T-helper 2 cell treated with Interferon-gamma antibody and Interleukin-4, amounts not matched to agents 5 μg/mL and 100 μg/mL, for 36 hours (primary cell): Measurements from ENCODE around the gene TRAPPC12.

Experiments used
- DNase-seq: peaks from one replicate; pipeline ENCODE4 v3.0.0; 2021; ENCODE audit warnings: low spot score
- H3K27ac Mint-ChIP-seq: one replicate; pipeline ENCODE4 v1.8.0; 2021; ENCODE audit warnings: mild to moderate bottlenecking, mixed read lengths
- H3K27me3 Mint-ChIP-seq: one replicate; pipeline ENCODE4 v1.8.0; 2021; ENCODE audit warnings: low read depth, mixed read lengths
- H3K36me3 Mint-ChIP-seq: one replicate; pipeline ENCODE4 v1.8.0; 2021; ENCODE audit warnings: low read depth, mixed read lengths
- H3K4me1 Mint-ChIP-seq: one replicate; pipeline ENCODE4 v1.8.0; 2021; ENCODE audit warnings: low read depth, mixed read lengths
- H3K4me3 Mint-ChIP-seq: one replicate; pipeline ENCODE4 v1.8.0; 2022; ENCODE audit warnings: mild to moderate bottlenecking, moderate library complexity, mixed read lengths
- H3K9me3 Mint-ChIP-seq: one replicate; pipeline ENCODE4 v1.8.0; 2021; ENCODE audit warnings: mixed read lengths

The TRAPPC12 gene

DNA sequence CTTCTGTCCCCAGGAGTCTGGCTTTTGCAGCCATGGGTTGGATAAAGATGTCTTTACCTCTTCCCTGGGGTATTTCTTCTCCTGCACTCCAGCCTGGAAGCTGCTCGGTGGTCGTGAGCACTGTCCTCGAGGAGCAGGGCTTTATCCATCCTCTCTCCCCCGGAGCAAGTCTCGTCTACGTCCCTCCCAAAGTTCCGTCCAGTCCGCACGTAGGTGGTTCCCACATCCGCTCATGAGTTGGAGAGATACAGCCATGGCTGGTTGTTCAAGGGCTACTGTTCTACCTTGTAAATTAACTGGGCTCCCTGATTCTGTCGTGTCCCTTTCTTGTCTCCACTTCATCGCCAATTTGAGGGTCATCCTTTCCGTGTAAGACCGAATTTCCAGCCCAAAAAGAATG is 47.1 kb downstream of the TRAPPC12 start:
- peaks cover 35% of the 10 kb centered on the region for H3K36me3 Mint-ChIP-seq
- H3K4me3 Mint-ChIP-seq: no peak overlapping the region
- DNase-seq: no peak
- H3K9me3 Mint-ChIP-seq: no peaks in the 10 kb centered on the region
- peaks cover 2% of the 10 kb centered on the region for H3K4me1 Mint-ChIP-seq
- H3K27ac Mint-ChIP-seq: no peak overlapping the region
- H3K27me3 Mint-ChIP-seq: no peaks in the 10 kb centered on the region

GRCh38 chr2:3427272-3427671 is 47.8 kb downstream of the TRAPPC12 start:
- Mint-ChIP-seq H3K27ac (no peak overlapping the region), H3K36me3 (peaks cover 35% of the 10 kb centered on the region), H3K9me3 (no peaks in the 10 kb centered on the region), H3K27me3 (no peaks in the 10 kb centered on the region), H3K4me3 (no peak overlapping the region), H3K4me1 (peaks cover 2% of the 10 kb centered on the region)
- no peak for DNase-seq

GRCh38 chr2:3428577-3428976 is 49.1 kb downstream of the TRAPPC12 start:
- Mint-ChIP-seq H3K27me3 (no peaks in the 10 kb centered on the region), H3K36me3 (peaks cover 31% of the 10 kb centered on the region), H3K4me3 (no peak overlapping the region), H3K27ac (no peak overlapping the region), H3K4me1 (peaks cover 2% of the 10 kb centered on the region), H3K9me3 (no peaks in the 10 kb centered on the region)
- no peak for DNase-seq

GRCh38 chr2:3429066-3429610 is 49.6 kb downstream of the TRAPPC12 start:
- DNase-seq: no peak
- no peaks in the 10 kb centered on the region for H3K27me3 Mint-ChIP-seq
- H3K9me3 Mint-ChIP-seq: no peaks in the 10 kb centered on the region
- no peak overlapping the region for H3K4me3 Mint-ChIP-seq
- no peaks in the 10 kb centered on the region for H3K4me1 Mint-ChIP-seq
- no peak overlapping the region for H3K27ac Mint-ChIP-seq
- H3K36me3 Mint-ChIP-seq: peaks cover 26% of the 10 kb centered on the region

DNA sequence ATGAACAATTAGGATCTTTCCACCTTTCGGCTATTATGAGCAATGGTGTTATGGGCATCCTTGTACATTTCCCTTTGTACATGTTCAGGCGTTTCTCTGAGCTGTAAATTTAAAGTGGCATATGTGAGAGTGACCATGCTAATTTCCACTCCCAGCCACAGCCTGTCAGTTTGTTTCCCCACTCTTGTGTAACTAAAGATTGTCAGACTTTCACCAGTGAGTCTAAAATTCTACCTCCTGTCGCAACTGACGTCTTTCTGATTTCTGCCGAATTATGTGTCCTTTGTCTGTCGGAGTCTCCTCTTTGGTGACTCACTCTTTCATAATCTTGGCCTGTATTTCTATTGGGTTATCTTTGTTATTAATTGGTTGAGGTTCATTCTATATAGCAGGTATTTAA is 50.7 kb downstream of the TRAPPC12 start:
- no peaks in the 10 kb centered on the region for H3K27me3 Mint-ChIP-seq
- no peak overlapping the region for H3K27ac Mint-ChIP-seq
- no peaks in the 10 kb centered on the region for H3K4me1 Mint-ChIP-seq
- DNase-seq: no peak
- no peaks in the 10 kb centered on the region for H3K9me3 Mint-ChIP-seq
- H3K4me3 Mint-ChIP-seq: no peak overlapping the region
- H3K36me3 Mint-ChIP-seq: peaks cover 17% of the 10 kb centered on the region

- no peaks in the 10 kb centered on the region for H3K27me3 Mint-ChIP-seq
- no peak for DNase-seq
- no peak overlapping the region for H3K4me3 Mint-ChIP-seq
- H3K4me1 Mint-ChIP-seq: no peaks in the 10 kb centered on the region
- no peak overlapping the region for H3K27ac Mint-ChIP-seq
- H3K36me3 Mint-ChIP-seq: peaks cover 13% of the 10 kb centered on the region
- no peaks in the 10 kb centered on the region for H3K9me3 Mint-ChIP-seq
Observed at GRCh38 chr2:3430740-3431490, 51.4 kb downstream of the TRAPPC12 start.

- Mint-ChIP-seq H3K4me3 (no peak overlapping the region), H3K27ac (no peak overlapping the region), H3K36me3 (peaks cover 12% of the 10 kb centered on the region), H3K27me3 (no peaks in the 10 kb centered on the region), H3K9me3 (no peaks in the 10 kb centered on the region), H3K4me1 (no peaks in the 10 kb centered on the region)
- no peak for DNase-seq
Observed at GRCh38 chr2:3432067-3432466, 52.6 kb downstream of the TRAPPC12 start.

- H3K27ac Mint-ChIP-seq: no peak overlapping the region
- H3K36me3 Mint-ChIP-seq: peaks cover 9% of the 10 kb centered on the region
- no peak for DNase-seq
- H3K9me3 Mint-ChIP-seq: no peaks in the 10 kb centered on the region
- no peaks in the 10 kb centered on the region for H3K27me3 Mint-ChIP-seq
- no peak overlapping the region for H3K4me3 Mint-ChIP-seq
- H3K4me1 Mint-ChIP-seq: no peaks in the 10 kb centered on the region
Observed at GRCh38 chr2:3432693-3433338, 53.3 kb downstream of the TRAPPC12 start.

DNA sequence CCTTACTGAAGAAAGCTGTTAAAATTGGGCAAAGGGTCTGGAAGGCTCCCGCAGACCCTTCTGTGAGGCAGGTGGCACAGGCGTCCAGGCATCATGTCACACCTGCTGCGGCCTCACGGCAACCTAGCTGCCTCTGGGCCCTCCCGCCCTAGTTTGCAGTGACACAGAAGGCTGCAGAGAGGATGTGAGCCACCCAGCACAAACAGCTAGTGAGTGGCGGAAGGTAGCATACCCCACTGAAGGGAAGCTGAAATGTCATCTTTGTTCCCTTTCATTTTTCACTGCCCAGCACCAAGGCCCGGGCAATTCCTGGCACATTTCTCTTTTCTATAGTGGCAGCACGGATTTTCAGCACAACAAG is 53.8 kb downstream of the TRAPPC12 start:
- Mint-ChIP-seq H3K36me3 (peaks cover 7% of the 10 kb centered on the region), H3K4me3 (no peak overlapping the region), H3K27ac (no peak overlapping the region)

DNA sequence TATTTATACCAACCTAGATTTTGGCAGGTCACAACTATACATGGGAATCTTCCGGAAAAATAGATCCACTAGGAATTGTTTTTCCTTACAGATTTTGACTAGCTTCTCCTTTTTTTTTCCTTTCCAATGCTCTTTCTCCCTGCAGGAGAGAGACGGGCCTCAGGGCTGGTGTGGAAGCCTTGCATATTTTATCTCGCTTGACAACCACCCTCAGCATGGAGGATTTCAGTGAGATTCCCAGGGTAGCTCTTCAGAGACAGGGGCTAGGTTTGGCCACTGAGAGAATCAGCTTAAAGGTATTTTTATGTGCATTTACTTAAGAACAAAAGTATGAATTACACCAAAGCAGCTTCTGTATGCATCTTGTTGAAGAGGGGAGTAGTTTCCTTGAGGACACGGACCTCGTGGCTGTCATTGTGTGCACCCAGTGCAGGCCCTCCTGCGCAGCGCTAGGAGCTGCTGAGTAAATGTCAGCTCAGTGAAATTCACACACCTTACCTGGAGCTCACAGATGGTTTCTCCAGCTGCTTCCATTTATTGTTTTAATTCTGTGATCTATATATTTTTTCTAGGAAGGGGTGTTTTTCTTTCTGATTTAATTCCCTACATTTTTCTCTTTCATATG is 54.4 kb downstream of the TRAPPC12 start:
- Mint-ChIP-seq H3K27ac (no peak overlapping the region), H3K9me3 (no peaks in the 10 kb centered on the region), H3K4me1 (no peaks in the 10 kb centered on the region), H3K27me3 (no peaks in the 10 kb centered on the region), H3K4me3 (no peak overlapping the region), H3K36me3 (peaks cover 6% of the 10 kb centered on the region)
- DNase-seq: no peak

More for the DNA sequence above, 53.8 kb downstream of the TRAPPC12 start:
- no peaks in the 10 kb centered on the region for H3K4me1 Mint-ChIP-seq
- no peaks in the 10 kb centered on the region for H3K27me3 Mint-ChIP-seq
- no peak for DNase-seq
- no peaks in the 10 kb centered on the region for H3K9me3 Mint-ChIP-seq

GRCh38 chr2:3434654-3435053 is 55.2 kb downstream of the TRAPPC12 start:
- H3K4me3 Mint-ChIP-seq: no peak overlapping the region
- no peaks in the 10 kb centered on the region for H3K27me3 Mint-ChIP-seq
- no peaks in the 10 kb centered on the region for H3K9me3 Mint-ChIP-seq
- no peaks in the 10 kb centered on the region for H3K4me1 Mint-ChIP-seq
- peaks cover 5% of the 10 kb centered on the region for H3K36me3 Mint-ChIP-seq
- DNase-seq: no peak
- no peak overlapping the region for H3K27ac Mint-ChIP-seq

GRCh38 chr2:3435445-3435844 is 56.0 kb downstream of the TRAPPC12 start:
- peaks cover 5% of the 10 kb centered on the region for H3K36me3 Mint-ChIP-seq
- H3K4me1 Mint-ChIP-seq: no peaks in the 10 kb centered on the region
- no peak overlapping the region for H3K4me3 Mint-ChIP-seq
- no peak for DNase-seq
- H3K9me3 Mint-ChIP-seq: no peaks in the 10 kb centered on the region
- no peak overlapping the region for H3K27ac Mint-ChIP-seq
- no peaks in the 10 kb centered on the region for H3K27me3 Mint-ChIP-seq

DNA sequence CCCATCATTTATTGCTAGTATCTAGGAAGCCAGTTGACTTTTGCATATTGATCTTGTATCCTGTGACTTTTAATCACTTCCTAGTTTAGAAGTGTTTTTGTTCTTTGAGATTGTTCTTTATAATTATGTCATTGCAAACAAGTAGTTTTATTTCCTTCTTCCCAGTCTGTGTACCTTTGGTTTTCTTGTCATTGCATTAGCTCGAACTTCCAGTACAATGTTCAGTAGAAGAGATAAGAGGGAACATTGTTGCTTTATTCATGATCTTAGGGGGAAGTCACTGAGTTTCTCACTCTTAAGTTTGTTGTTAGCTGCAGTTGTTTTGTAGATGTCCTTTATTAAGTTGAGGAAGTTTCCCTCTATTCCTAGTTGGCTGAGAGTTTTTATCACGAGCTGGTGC is 61.0 kb downstream of the TRAPPC12 start:
- H3K36me3 Mint-ChIP-seq: no peaks in the 10 kb centered on the region
- H3K4me3 Mint-ChIP-seq: no peak overlapping the region

GRCh38 chr2:3441465-3441864 is 62.0 kb downstream of the TRAPPC12 start:
- DNase-seq: no peak
- peaks cover 6% of the 10 kb centered on the region for H3K36me3 Mint-ChIP-seq
- H3K9me3 Mint-ChIP-seq: no peaks in the 10 kb centered on the region
- no peaks in the 10 kb centered on the region for H3K27me3 Mint-ChIP-seq
- H3K4me1 Mint-ChIP-seq: peaks cover 4% of the 10 kb centered on the region
- H3K27ac Mint-ChIP-seq: no peak overlapping the region
- no peak overlapping the region for H3K4me3 Mint-ChIP-seq

More for the DNA sequence above, 61.0 kb downstream of the TRAPPC12 start:
- H3K4me1 Mint-ChIP-seq: peaks cover 4% of the 10 kb centered on the region
- no peak overlapping the region for H3K27ac Mint-ChIP-seq
- no peak for DNase-seq
- H3K27me3 Mint-ChIP-seq: no peaks in the 10 kb centered on the region
- no peaks in the 10 kb centered on the region for H3K9me3 Mint-ChIP-seq
